Ovary (tissue), 3 donors: ENCODE data around the gene EMC8.

Source experiments
- POLR2A ChIP-seq: fragments of 450-650 bp; IDR thresholded peaks from one replicate; pipeline ENCODE4 v1.6.1; 2017; ENCODE audit warnings: antibody characterized with exemption, mild to moderate bottlenecking, moderate library complexity
- TF ChIP-seq, protein P1 (sequence below), 3 donors: fragments of 450-650 bp in 2 of 3; fragments of 200-600 bp in 1 of 3; IDR thresholded peaks; one replicate each; pipeline versions ENCODE4 v1.5.1 to v1.8.0; 2016 to 2022; ENCODE audit warnings: antibody characterized with exemption in 3 of 3, mild to moderate bottlenecking in 1 of 3
- donor health status: DM: no; HTN: no; CAD: no.

DNA sequence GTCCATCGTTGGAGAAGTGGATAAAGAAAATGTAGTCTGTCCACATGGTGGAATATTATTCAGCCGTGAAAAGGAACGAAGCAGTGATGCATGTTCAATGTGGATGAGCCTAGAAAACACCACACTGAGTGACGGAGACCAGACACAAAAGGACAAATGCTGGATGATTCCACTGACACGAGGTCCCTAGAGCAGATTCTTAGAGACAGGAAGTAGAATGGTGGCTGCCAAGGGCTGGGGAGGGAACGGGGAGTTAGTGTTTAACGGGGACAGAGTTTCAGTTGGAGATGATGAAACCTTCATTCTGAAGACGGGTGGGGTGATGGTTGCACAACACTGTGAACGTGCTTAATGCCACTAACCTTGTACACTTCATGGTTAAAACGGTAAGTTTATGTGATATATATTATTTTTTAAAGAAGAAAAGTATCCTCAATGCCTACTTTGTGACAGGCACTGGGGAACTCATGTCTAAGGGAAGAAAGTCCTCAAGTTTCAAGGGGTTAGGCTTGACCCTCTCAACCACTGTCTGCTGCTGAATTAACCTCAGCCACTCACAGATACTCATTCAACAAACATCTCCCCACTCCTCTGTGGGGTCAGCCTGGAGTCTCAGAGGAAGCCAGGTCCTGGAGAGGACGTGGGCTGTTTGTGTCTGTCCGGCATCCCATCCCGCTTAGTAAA lies 66.0 kb downstream of the EMC8 start:
- TF ChIP-seq, protein P1, sequence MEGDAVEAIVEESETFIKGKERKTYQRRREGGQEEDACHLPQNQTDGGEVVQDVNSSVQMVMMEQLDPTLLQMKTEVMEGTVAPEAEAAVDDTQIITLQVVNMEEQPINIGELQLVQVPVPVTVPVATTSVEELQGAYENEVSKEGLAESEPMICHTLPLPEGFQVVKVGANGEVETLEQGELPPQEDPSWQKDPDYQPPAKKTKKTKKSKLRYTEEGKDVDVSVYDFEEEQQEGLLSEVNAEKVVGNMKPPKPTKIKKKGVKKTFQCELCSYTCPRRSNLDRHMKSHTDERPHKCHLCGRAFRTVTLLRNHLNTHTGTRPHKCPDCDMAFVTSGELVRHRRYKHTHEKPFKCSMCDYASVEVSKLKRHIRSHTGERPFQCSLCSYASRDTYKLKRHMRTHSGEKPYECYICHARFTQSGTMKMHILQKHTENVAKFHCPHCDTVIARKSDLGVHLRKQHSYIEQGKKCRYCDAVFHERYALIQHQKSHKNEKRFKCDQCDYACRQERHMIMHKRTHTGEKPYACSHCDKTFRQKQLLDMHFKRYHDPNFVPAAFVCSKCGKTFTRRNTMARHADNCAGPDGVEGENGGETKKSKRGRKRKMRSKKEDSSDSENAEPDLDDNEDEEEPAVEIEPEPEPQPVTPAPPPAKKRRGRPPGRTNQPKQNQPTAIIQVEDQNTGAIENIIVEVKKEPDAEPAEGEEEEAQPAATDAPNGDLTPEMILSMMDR (IDR thresholded peaks at IDR 0.05): no peak
- TF ChIP-seq POLR2A: no peak
